OCI-LY7 (cell line): ENCODE data around the gene SIL1. TPM values are rescaled to one million over a fixed set of nuclear protein-coding genes. Genes with fewer than 3 reads are reported as not detected.

ENCODE experiments used
- BruUV-seq: library from RNA; stranded (reverse); fragments of 400-500 nt; replicated peaks from 2 replicates; lab custom pipeline; 2021; lab: Mats Ljungman, UMichigan
- CTCF ChIA-PET: fragments of 300-600 bp; sonication (Branson Sonifier 250); formaldehyde crosslinking; loops from one replicate; lab custom pipeline; 2022; ENCODE audit warnings: antibody characterized with exemption; ENCODE audit not compliant: unreplicated experiment; lab: Charles Lee
- POLR2A ChIA-PET: fragments of 300-600 bp; sonication (Branson Sonifier 250); formaldehyde crosslinking; loops from one replicate; lab custom pipeline; 2022; ENCODE audit warnings: antibody characterized with exemption; lab: Charles Lee
- DNase-seq: peaks from one replicate; pipeline ENCODE4 v3.0.0-alpha.2; 2015; ENCODE audit warnings: low spot score
- H2AFZ ChIP-seq: fragments of 200-600 bp; sonication (generic), shearing (Covaris generic); 2 replicates; pipeline ENCODE4 v1.6.1; 2014; ENCODE audit warnings: mild to moderate bottlenecking, antibody characterized with exemption, low read length, moderate library complexity
- H3K27ac ChIP-seq: fragments of 200-600 bp; sonication (generic); 2 replicates; pipeline ENCODE4 v1.5.1; 2014; ENCODE audit warnings: mixed run types, low read depth, mild to moderate bottlenecking, moderate library complexity, low read length, inconsistent platforms; ENCODE audit not compliant: poor library complexity, severe bottlenecking
- H3K36me3 ChIP-seq: fragments of 200-600 bp; sonication (generic); 2 replicates; pipeline ENCODE4 v1.6.1; 2014; ENCODE audit warnings: mild to moderate bottlenecking, antibody characterized with exemption, low read length, moderate library complexity, mixed read lengths; ENCODE audit not compliant: insufficient read depth
- H3K4me1 ChIP-seq: fragments of 200-600 bp; sonication (generic); 2 replicates; pipeline ENCODE4 v1.5.1; 2014; ENCODE audit warnings: mild to moderate bottlenecking, low read length; ENCODE audit not compliant: insufficient read depth, poor library complexity, severe bottlenecking
- H3K4me2 ChIP-seq: fragments of 200-600 bp; sonication (generic); 2 replicates; pipeline ENCODE4 v1.6.1; 2014; ENCODE audit warnings: mild to moderate bottlenecking, low read length
- H3K4me3 ChIP-seq: fragments of 200-600 bp; sonication (generic); 2 replicates; pipeline ENCODE4 v1.5.1; 2014; ENCODE audit warnings: mild to moderate bottlenecking, low read depth, low read length; ENCODE audit not compliant: poor library complexity, severe bottlenecking
- H3K79me2 ChIP-seq: fragments of 200-600 bp; sonication (generic); 2 replicates; pipeline ENCODE4 v1.6.1; 2016; ENCODE audit warnings: low read depth, mild to moderate bottlenecking, low read length, moderate library complexity, mixed read lengths; ENCODE audit not compliant: insufficient read depth
- H3K9me2 ChIP-seq: fragments of 200-600 bp; sonication (generic); 2 replicates; pipeline ENCODE4 v1.6.1; 2016; ENCODE audit warnings: mild to moderate bottlenecking, low read length, mixed read lengths; ENCODE audit not compliant: insufficient read depth
- H3K9me3 ChIP-seq: fragments of 200-600 bp; sonication (generic); 2 replicates; pipeline ENCODE4 v1.6.1; 2014; ENCODE audit warnings: mild to moderate bottlenecking, mixed run types, low read length, mixed read lengths
- H4K20me1 ChIP-seq: fragments of 200-600 bp; sonication (generic); 2 replicates; pipeline ENCODE4 v1.6.1; 2014; ENCODE audit warnings: mild to moderate bottlenecking, antibody characterized with exemption, low read length, moderate library complexity, mixed read lengths; ENCODE audit not compliant: insufficient read depth
- CTCF ChIP-seq: fragments of 200-600 bp; sonication (generic); conservative IDR thresholded peaks from 2 replicates; pipeline ENCODE4 v1.5.1; 2014; ENCODE audit warnings: mild to moderate bottlenecking, antibody characterized with exemption, low read length, moderate library complexity, mixed read lengths
- EZH2phosphoT487 ChIP-seq: fragments of 200-600 bp; sonication (generic); IDR thresholded peaks from 2 replicates; pipeline ENCODE4 v1.6.1; 2018; ENCODE audit warnings: low read depth, borderline replicate concordance, mild to moderate bottlenecking, mixed run types, antibody characterized with exemption, low read length, moderate library complexity, mixed read lengths
- intact Hi-C: fragments of 100-400 bp; cut with micrococcal nuclease; formaldehyde crosslinking; loops from one replicate; pipeline ENCODE4 v1.10.0; 2022; ENCODE audit not compliant: unreplicated experiment
- total RNA-seq, 2 experiments: library from RNA; depleted of rRNA in 1 of 2; stranded (reverse); fragments of >200 nt in 1 of 2; shearing (Covaris generic) in 1 of 2; gene quantifications; 2 replicates each; pipeline ENCODE4 v1.2.3, GENCODE V29; 2014 to 2022

Gene SIL1
- total RNA-seq, 2 experiments from 2014 or later = 9.2 to 22.8 TPM

GRCh38 chr5:139185589-139185988 lies 12.6 kb downstream of the SIL1 start:
- DNase-seq = no peak
- Histone ChIP-seq H3K9me3 (no peaks in the 10 kb centered on the region), H3K4me1 (peaks cover 12% of the 10 kb centered on the region), H3K36me3 (no peaks in the 10 kb centered on the region), H3K4me3 (no peak overlapping the region), H4K20me1 (no peaks in the 10 kb centered on the region), H3K27ac (no peak overlapping the region), H3K79me2 (no peaks in the 10 kb centered on the region), H2AFZ (no peak overlapping the region), H3K9me2 (no peaks in the 10 kb centered on the region), H3K4me2 (no peak overlapping the region)
- POLR2A ChIA-PET = interaction anchor here (1.0 kb wide), 1 partner anchor 12 kb away, joined by 7 read pairs; no protein-coding TSS in a partner anchor
- intact Hi-C loops = no loop called here
- CTCF ChIA-PET = no interaction called here
- TF ChIP-seq EZH2phosphoT487 (no peak), CTCF (no peak)
- no TSS peak for BruUV-seq

DNA sequence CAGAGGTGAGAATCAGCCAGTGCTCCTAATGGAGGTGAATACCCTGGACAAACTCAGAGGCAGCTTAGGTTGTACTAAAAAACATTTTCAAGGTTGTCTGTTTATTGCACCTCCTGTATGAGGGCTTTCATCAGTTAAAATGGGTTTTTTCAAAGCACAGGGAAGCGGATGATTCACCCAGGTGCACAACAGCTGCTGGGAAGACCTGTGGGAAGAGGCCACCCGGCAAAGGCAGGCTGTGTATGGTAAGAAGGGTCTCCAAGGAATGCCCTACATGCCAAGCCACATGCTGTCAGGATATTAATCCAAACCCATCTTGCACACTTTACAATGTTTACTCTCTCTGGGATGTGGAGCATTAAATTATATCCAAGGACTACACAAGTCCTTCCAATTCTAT lies 14.7 kb downstream of the SIL1 start:
- Histone ChIP-seq H3K4me1 (peaks cover 16% of the 10 kb centered on the region), H3K9me3 (no peaks in the 10 kb centered on the region), H2AFZ (no peak overlapping the region), H3K9me2 (no peaks in the 10 kb centered on the region), H4K20me1 (no peaks in the 10 kb centered on the region), H3K4me3 (no peak overlapping the region), H3K27ac (no peak overlapping the region), H3K4me2 (no peak overlapping the region), H3K36me3 (no peaks in the 10 kb centered on the region), H3K79me2 (no peaks in the 10 kb centered on the region)
- TF ChIP-seq EZH2phosphoT487 (no peak), CTCF (no peak)
- ChIA-PET POLR2A (no interaction called here), CTCF (no interaction called here)
- intact Hi-C loops = no loop called here
- DNase-seq = no peak
- no TSS peak for BruUV-seq

- CTCF ChIA-PET = no interaction called here
- no TSS peak for BruUV-seq
- no peak overlapping the region for H3K4me3 ChIP-seq
Measured at GRCh38 chr5:139182528-139183296, 15.5 kb downstream of the SIL1 start.

More at GRCh38 chr5:139182528-139183296, 15.5 kb downstream of the SIL1 start:
- H3K4me2 ChIP-seq = 0 out of 2 replicates have a peak overlapping the region, but pooled peaks have one; percentile 15
- no peak for DNase-seq
- POLR2A ChIA-PET = interaction anchor here (0.6 kb wide), 1 partner anchor 799 kb away, joined by 3 read pairs; no protein-coding TSS in a partner anchor
- H2AFZ ChIP-seq = no peak overlapping the region
- no peaks in the 10 kb centered on the region for H4K20me1 ChIP-seq
- H3K9me2 ChIP-seq = no peaks in the 10 kb centered on the region
- no peaks in the 10 kb centered on the region for H3K79me2 ChIP-seq
- no peaks in the 10 kb centered on the region for H3K9me3 ChIP-seq
- peaks cover 24% of the 10 kb centered on the region for H3K4me1 ChIP-seq
- no peaks in the 10 kb centered on the region for H3K36me3 ChIP-seq
- intact Hi-C loops = no loop called here
- no peak for TF ChIP-seq CTCF
- no peak for TF ChIP-seq EZH2phosphoT487
- H3K27ac ChIP-seq = no peak overlapping the region
